HG03342 (cell line): ENCODE data around the gene THSD8.

ENCODE experiments used
- ATAC-seq: cut with Tn5 transposase; IDR thresholded peaks from one replicate; pipeline ENCODE4 v1.9.1; 2021; ENCODE audit warnings: mild to moderate bottlenecking, moderate library complexity; ENCODE audit not compliant: unreplicated experiment

Gene THSD8

GRCh38 chr19:12779162-12779993, 22.5 kb upstream of the THSD8 start:
- ATAC-seq = no peak

- ATAC-seq = peak; percentile 10
These were observed 19.8 kb upstream of the THSD8 start for GRCh38 chr19:12782174-12782423.

- ATAC-seq = peak; percentile 23
These were observed 19.2 kb upstream of the THSD8 start for GRCh38 chr19:12782424-12783290.

- no peak for ATAC-seq
These were observed 18.5 kb upstream of the THSD8 start for GRCh38 chr19:12783291-12783848.

- ATAC-seq = no peak
These were observed 17.9 kb upstream of the THSD8 start for GRCh38 chr19:12783849-12784393.

GRCh38 chr19:12784394-12784870, 17.4 kb upstream of the THSD8 start:
- no peak for ATAC-seq

- no peak for ATAC-seq
These were observed 16.9 kb upstream of the THSD8 start for GRCh38 chr19:12784871-12785430.

- no peak for ATAC-seq
These were observed 16.3 kb upstream of the THSD8 start for GRCh38 chr19:12785431-12786031.

- no peak for ATAC-seq
These were observed 15.6 kb upstream of the THSD8 start for GRCh38 chr19:12786141-12786870.

- no peak for ATAC-seq
These were observed 14.9 kb upstream of the THSD8 start for GRCh38 chr19:12786952-12787351.

GRCh38 chr19:12787458-12787857, 14.4 kb upstream of the THSD8 start:
- no peak for ATAC-seq

- no peak for ATAC-seq
These were observed 13.7 kb upstream of the THSD8 start for GRCh38 chr19:12788042-12788681.

- no peak for ATAC-seq
These were observed 13.2 kb upstream of the THSD8 start for GRCh38 chr19:12788682-12789097.

GRCh38 chr19:12789098-12789903, 12.6 kb upstream of the THSD8 start:
- no peak for ATAC-seq

- peak; percentile 35 for ATAC-seq
These were observed 11.8 kb upstream of the THSD8 start for GRCh38 chr19:12789904-12790619.

- no peak for ATAC-seq
These were observed 11.1 kb upstream of the THSD8 start for GRCh38 chr19:12790628-12791344.

- peak; percentile 25 for ATAC-seq
These were observed 10.4 kb upstream of the THSD8 start, which contains the start of gene JUNB for GRCh38 chr19:12791345-12792050. JUNB (plus strand) TSS chr19:12791486; CDS start chr19:12791772, 286 bp downstream.
